GM18517 (cell line): ENCODE data around the gene JAK2.

ENCODE experiments used
- ATAC-seq: cut with Tn5 transposase; IDR thresholded peaks from one replicate; pipeline ENCODE4 v1.9.1; 2021; ENCODE audit warnings: mild to moderate bottlenecking, moderate library complexity; ENCODE audit not compliant: unreplicated experiment

The JAK2 gene

DNA sequence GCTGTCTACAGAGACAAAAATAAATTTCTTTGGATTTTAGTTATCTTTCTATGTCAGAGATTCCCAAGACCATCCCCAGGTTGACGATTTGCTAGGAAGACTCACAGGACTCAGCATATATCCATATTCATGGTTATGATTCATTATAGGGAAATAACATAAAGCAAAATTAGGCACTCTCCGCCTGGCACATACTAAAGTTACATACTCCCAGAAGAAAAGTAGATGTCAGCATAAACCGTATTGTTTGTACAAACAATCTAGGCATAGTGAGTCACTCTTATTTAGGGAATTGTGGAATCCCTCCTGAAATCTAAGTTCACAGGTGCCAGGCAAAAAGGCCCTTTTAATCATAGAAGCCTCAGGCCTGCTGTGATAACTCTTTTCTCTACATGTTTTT is 137.4 kb downstream of the JAK2 start:
- no peak for ATAC-seq

GRCh38 chr9:5140151-5140550 is 155.1 kb downstream of the JAK2 start:
- ATAC-seq = no peak

DNA sequence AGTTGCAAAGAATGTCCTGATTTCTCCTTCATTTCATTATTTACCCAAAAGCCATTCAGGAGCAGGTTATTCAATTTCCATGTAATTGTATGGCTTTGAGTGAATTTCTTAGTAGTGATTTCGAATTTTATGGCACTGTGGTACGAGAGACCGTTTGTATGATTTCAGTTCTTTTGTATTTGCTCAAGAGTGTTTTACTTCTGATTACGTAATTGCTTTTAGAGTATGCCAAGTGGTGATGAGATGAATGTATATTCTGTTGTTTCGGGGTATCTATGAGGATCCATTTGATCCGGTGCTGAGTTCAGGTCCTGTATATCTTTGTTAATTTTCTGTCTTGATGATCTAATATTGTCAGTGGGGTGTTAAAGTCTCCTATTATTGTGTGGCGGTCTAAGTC is 159.1 kb downstream of the JAK2 start:
- ATAC-seq = no peak

DNA sequence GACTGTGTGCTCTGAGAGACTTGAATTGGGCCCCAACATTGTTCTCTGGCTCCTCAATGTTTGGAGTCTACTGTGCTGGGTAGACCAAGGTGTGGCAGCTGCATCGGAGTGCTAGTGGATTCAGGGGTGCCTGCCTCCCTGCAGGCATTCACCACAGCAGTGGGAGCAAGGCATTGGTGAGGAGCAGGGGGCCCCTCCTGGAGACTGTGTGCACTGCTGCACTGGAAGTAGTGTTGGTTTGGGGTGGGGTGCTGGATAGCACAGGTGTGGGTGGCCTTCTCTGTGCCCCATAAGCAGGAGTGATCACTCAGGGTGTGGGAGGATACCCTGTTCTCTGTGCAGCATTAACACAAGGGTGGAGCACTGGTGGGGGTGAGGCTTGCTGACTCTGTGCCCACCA is 161.2 kb downstream of the JAK2 start:
- ATAC-seq = no peak
